SH-SY5Y (cell line): ENCODE measurements around the gene TSKS.

Experiments
- GATA2 ChIP-seq: IDR thresholded peaks from 2 replicates; pipeline ENCODE4 v1.6.1; 2011; ENCODE audit warnings: mild to moderate bottlenecking, low read depth, low read length
- GATA3 ChIP-seq: IDR thresholded peaks from 2 replicates; pipeline ENCODE4 v1.6.1; 2011; ENCODE audit warnings: low read depth, mild to moderate bottlenecking, low read length, moderate library complexity

- TF ChIP-seq GATA3, result no peak
- TF ChIP-seq GATA2, result no peak
Observed at GRCh38 chr19:49807058-49807903, 44.2 kb upstream of the TSKS start.
